SW480 (cell line): ENCODE data around the gene LAPTM4A.
"Not testable (repeated sequence)": the region's sequence is repeated elsewhere in the genome, so short reads cannot be mapped to it uniquely, and the experiment has no call there.

ENCODE experiments used
- DNase-seq: peaks from one replicate; pipeline ENCODE4 v3.0.0-alpha.2; 2016; ENCODE audit warnings: low spot score

Gene LAPTM4A

DNA sequence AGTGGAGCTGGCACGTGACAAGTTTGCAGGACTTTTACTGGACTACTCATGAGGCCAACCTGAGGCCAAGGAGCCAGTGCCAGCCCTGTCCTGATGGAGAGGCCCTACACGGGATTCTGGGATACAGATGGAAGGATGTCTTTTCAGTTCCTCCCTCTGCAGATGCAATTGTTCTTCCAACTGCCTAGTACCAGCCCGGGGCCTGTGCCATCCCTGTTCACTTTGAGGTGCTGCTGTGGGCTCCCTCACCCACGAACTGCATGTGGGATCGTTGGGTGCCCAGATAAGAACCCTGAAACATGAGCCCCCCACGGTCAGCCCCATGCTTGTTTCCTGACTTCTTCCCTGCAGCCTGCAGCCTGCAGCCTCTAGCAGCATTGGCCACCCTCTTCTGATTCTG lies 25.3 kb upstream of the LAPTM4A start:
- no peak for DNase-seq

DNA sequence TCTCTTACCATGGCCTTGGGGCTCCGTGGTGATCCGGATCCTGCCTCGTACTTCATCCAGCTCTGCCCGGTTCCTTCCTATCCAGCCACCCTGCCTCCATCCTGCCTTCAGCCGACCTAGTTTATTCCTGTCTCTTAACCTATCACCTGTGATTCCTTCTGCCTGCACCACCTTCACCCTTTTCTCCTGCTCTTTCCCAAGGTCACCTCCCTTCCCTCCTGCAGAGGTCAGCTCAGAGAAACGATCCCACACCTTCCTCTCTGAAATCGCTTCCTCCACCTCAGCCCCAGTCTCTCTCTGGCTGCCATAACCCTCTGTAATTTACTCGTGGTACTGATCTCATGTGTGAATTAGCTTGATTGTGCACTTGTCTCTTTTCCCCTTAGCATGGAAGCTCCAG lies 23.5 kb upstream of the LAPTM4A start:
- no peak for DNase-seq

DNA sequence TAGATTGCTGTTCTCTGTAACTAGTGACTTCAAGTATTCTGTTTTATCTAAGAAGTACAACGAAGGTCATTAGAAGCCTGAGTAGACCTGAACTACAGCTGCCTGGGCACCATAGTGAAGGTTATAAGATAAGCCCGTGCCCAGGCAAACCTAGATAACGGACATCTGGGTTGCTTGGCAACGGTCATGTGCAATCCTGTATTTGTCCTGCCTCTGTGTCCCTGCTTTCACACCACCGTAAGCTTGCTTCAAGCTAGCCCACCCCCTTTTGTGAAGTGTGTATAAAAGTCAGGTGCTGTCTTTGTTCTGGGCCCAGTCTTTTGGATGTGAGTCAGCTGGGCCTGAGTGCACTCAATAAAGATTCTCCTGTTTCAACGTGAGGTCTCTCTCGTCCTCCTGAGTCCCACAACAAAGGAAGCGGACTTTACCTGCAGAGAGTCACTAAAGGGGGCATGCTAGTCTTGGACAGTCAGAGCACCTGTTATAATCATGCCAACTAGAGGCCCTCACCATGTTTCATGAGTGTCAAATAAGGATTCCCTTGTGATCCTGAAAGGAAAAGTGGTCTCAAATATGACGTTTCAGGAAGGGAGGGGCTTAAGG lies 22.7 kb upstream of the LAPTM4A start:
- DNase-seq: not testable (repeated sequence)

DNA sequence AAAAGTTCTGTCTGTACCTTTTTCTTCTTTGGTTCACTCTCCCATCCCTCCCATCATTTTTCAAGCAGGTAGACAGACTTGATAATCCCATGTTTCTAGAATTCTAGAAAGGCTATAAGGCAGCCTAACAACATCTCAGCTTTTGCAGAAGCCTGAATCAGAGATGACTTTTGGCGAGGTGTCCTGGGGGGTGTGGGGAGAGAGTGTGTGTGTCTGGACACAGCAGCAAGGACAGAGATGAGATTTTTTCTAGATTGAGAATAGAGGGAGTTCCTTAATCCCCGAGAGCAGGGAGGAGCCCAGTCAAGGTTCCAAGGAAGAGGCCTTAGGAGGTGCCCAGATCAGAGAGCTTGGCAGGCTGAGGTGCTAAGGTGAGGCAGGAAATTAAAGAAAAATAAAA lies 22.0 kb upstream of the LAPTM4A start:
- DNase-seq: no peak

DNA sequence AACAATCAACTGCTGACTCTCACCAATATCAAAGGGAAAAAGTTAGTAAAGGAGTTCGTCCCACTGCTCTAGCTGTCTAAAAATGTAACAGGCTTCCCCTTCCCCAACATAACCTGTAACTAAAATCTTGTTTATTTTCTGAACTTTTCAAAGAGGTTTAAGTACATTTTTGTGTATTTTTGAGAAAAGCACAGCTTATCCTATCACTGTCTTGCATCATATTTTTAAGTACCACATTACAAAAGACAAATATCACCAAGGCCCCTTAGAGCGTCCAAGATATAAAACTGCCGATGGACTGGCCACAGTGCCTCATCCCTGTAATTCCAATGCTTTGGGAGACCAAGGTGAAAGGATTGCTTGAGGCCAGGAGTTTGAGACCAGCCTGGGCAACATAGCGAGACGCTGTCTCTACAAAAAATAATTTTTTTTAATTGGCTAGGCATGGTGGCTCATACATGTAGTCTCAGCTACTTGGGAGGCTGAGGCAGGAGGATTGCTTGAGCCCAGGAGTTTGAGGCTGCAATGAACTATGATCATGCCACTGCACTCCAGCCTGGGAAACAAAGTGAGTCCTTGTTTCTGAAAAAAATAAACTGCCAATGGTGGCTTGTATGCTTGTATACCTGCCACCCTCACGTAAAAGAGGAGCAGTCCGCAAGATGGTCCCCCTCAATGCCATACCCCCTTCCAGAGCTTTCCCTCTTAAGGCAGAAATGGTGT lies 21.2 kb upstream of the LAPTM4A start:
- no peak for DNase-seq

DNA sequence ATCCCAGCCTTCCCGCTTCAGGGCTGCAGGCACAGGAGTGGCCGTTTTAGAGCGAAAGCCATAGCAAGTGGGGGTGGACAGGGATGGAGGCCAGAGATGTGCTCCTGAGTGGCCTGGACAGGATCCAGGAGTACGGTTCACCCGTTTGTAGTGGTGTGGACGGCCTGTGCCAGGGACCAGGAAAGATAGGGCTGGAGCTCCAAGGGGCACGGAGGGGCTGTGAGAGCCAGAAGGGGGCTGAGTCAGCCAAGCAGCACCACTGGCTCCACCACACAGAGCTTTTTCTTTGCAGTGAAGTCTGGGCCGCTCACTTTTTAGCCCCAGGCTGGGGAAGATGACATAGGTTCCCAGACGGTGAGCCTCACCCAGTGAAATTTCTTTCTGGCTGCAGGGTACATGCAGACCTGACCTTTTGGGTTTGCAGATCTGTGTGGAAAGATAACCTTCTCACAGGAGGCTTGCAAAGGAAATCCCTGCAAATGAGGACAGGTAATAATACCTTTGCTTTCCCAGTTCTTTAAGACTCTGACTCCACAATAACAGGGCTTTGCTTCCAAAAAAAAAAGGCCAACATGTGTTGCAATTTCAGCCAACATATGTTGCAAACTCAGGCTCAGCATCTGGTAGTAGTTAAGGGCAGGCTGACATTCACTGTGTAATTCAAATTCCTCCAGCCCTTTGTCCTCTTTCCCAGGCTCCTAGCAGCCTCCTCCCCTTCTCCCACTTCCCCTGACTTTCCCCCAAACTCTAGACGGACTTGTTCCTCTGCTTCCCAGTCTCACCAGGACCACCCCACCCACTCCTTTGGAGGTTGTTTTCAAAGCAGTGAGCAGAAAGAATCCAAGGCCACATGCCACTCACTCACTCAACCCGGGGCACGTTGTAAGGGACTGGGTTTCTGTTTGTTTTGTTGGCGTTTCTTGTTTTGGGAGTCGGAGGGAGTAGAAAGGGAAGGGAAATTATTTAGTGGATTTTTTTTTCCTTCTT lies 20.3 kb upstream of the LAPTM4A start:
- DNase-seq: no peak

DNA sequence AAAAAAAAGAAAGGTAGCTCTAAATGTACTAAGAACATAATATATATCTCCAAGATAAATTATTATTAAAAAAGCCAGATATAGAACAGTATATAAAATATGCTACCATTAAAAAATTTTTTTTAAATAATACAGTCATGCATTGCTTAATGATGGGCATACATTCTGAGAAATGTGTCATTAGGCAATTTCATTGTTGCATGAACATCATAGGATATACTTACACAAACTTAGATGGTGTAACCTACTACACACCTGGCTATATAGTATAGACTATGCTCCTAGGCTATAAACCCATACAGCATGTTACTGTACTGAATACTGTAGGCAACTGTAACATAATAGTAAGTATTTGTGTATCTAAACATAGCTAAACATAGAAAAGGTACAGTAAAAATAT lies 18.3 kb upstream of the LAPTM4A start:
- no peak for DNase-seq

DNA sequence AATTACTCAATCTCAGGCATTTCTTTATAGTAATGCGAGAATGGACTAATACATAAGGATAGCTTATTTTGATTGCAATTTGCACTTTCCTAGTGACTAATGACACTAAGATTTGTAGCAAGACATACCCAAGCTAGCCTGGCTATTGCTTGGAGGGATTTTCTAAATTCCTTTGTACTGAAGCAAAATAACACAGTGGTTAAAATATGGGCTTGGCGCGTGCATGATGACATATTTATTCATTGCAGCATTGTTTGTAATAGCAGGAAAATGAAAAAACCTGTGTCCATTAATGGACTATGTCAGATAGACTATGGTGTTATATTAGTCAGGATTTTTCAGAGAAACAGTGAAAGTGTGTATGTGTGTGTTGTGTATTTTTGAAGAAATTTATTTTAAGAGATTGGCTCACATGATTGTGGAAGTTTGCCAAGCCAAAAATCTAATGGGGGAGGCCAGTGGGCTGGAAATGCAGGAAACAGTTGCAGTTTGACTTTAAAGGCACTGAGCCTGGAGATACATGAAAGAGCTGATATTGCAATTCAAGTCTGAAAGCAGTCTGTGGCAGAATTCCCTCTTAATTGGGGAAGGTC lies 16.7 kb upstream of the LAPTM4A start:
- DNase-seq: no peak

DNA sequence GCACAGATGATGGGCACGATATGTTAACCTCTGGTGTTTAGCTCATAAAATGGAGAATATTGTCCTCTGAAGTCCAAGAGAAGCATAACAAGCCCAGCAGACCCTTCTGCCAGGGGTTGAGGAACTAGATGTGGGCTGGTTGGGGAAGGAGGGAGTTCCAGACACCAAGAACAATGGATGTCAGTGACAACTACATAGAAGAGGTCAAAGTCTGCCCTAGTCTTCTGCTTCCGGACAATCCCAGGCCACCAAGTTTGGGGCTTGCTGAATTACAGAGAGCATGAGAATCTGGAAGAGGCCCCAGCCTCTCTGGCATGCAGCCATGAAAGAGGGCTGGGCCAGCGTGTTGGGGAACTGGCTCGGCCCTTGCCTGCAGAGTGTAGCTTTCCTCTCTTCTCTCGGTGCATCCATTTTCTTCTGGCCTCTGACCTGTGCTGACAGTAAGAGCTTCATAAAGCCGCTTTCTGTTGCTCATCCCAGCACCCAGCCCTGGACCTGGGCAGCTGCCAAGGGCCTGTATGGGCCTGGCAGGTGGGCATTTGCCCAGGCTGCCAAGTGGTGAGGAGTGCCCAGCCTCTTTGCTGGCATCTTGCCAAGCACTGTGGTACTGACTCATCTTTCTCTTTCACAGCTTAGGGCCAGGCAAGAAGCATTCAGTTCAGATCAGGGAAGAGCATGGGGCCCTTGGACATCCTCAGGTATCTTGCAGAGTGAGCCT lies 14.6 kb upstream of the LAPTM4A start:
- DNase-seq: peak; percentile 90

DNA sequence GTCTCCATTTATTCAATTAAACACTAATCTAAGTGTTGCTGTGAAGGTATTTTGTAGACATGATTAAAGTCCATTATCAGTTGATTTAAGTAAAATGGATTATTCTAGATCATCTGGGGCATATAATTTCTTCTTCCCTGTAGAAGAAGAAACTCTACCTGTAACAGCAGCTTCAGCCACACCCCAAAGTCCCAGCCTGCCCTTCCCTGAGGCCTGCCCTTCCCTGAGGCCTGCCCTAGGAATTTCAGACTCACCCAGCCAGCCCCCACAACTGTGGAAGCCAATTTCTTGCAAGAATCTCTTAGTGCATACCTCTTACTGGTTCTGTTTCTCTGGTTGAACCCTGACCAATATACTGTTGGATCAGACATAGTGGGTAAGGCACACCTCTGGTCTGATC lies 13.4 kb upstream of the LAPTM4A start:
- no peak for DNase-seq

DNA sequence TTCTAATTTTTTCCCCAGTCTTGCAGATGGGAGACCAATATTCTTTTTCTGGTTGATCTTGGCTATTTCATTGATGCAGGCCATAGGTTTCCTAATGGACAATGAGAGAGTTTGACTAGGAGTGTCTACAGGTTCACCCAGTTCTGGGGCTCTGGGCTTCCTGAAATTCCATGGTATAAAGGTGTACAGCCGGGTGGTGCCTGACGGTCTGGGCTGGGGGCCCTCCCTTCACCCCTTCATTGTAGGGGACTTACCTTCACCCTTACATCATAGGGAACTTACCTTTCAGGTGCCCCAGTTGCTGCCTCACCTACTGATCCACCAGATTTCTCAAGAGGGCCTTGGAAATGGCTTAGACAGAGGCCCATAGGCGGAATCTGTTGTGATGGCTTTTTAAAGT lies 13.0 kb upstream of the LAPTM4A start:
- DNase-seq: no peak

DNA sequence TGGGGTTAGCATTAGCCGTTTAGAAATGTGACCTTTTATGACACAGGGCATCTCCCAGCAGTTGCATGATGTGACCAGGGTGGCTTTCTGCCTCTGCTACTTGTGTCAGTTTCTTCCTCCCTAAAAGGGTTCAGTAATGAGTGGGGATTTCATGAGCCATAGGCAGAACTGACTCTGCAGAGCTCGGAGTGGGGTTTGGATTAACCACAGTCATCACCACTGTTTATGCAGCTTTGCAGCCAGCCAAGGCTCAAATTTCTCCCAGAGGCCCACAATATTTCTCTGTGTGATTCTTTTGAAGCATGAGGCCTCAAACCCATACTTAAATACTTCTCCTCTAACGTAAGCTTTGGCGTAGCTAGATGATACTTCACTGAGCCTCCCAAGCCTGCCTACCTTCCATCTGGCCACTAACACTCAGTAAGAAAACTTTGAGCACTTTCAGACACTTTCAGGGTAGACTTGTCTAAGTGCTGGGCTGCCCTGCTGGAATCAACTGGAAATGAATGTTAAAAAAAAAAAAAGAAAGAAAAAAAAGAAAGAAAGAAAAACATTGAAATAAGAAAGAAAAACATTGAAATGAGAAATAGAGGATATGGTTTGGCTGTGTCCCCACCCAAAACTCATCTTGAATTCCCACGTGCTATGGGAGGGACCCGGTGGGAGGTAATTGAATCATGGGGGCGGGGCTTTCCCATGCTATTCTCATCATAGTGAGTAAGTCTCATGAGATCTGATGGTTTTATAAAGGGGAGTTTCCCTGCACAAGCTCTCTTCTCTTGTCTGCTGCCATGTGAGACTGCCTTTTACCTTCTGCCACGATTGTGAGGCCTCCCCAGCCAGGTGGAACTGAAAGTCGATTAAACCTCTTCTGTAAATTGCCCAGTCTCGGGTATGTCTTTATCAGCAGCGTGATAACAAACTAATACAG lies 11.5 kb upstream of the LAPTM4A start:
- DNase-seq: no peak

DNA sequence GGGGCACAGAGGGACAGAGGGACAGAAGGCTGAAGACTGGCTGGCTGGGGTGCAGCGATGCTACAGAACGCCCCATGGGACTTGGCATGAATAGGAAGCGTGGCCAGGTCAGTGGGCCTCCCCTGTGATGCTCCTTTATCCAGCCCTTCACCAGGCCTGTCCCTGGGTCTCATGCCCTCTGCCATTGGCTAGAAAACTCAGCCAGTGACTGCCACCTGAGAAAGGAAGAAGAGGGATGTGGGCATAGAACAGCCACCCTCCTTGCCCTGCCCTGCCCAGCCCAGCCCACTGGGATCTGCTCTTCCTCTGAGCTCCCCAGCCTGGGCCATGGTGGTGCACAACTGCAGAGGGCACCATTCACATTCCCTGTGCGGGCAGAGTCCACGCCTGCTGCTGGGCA lies 10.5 kb upstream of the LAPTM4A start:
- DNase-seq: no peak

DNA sequence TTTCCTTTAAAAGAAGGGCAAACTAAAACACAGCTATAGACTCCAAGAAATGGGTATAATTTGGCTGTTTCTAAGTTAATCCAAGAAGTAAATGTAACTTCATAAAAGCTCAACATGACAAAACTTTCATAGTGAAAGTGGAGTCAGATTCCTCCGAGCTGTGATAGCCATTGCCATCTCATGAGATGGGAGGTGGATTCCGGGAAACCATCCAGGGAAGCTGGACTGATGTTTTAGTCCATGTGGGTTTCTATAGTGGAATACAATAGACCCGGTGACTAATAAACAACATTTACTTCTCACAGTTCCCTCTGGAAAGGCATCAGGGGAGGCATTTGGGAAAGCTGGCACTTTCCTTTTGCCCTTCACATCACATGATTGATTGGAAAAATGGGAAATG lies 10.0 kb upstream of the LAPTM4A start:
- no peak for DNase-seq

DNA sequence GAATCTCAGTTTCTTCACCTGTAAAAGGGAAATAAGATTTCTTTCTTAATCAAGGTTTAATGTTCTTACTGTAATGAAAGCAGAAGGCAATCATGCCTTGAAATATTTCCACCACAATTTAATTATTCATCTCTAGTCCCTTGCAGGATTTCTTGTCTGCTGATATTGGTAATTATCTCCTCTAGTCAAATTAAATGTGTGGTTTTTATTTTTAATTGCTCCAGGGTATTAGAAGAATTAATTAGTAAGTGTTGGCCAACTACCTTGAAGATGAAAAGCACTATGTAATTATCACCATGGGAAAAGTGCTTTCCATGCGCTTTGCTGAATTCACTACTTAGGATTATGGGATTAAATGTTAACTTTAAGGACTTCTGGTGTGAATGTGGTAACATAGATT lies 8.7 kb upstream of the LAPTM4A start:
- DNase-seq: no peak

DNA sequence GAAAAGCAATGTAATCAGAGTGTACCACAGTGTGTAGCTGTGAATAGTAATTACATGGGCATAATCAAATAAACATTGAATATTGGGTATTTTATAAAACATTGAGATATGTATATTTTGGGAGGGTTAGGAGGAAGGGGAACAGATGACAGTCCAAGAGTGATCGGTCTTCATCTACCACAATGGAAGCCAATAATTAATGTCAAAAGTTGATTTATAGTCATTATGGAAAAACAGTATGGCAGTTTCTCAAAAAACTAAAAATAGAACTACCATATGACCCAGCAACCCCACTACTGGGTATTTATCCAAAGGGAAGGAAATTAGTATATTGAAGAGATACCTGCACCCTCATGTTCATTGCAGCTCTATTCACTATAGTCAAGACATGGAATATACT lies 5.8 kb upstream of the LAPTM4A start:
- no peak for DNase-seq

DNA sequence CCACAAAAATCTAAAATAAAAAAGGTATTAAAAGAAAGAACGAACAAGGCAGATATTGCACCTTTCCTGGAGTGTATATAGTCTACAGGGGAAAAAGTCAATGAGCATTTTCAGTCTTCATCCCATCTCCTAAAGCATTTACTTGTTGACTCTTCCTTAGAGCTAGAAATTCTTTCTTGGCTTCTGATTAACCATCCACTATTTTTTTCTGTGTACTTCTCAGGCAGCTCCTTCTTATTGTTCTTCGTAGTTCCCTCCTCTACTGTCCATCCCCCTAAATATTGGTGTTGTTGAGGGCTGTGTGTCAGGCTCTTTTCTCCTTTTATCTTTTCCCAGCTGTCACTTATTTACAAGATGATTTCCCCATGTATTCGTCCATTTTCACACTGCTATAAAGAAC lies 3.5 kb upstream of the LAPTM4A start:
- DNase-seq: no peak

DNA sequence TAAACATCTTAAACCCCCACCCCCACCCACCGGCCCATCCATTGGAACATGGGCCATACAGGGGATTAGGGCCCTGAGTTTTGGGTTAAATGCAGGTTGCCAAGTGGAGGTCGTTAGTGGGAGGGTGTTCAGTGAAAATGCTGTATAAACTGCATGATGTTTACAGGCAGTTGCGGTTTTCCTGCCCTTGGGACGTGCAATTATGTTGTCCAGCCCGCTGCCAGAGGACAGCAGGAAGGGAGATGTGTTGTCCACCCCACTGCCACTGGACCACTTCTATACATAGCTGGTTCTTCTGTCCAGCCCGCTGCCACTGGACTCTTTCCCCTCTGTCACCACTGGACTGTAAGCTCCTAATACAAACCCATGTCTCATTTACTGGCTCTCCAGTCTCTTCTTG lies 2.7 kb upstream of the LAPTM4A start:
- DNase-seq: no peak

DNA sequence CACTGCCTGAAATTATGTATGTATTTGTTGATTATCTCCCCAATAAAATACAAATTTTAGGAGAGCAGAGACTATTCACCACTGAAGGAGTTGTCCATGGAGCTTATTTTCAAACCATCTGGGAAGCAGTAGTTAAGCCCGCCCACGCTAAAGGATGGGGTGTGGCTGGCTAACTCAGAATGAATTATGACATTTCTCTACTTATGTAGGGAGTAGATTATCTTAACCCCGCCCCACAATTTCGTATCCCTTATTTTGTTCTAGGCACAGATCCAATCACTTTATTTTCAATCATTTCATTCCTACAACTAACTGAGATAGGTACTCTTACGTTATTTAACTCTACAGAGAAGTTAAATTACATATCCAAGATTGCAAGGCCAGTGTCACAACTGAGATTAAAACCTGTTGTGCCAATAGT lies 1.4 kb upstream of the LAPTM4A start:
- peak; percentile 86 for DNase-seq

DNA sequence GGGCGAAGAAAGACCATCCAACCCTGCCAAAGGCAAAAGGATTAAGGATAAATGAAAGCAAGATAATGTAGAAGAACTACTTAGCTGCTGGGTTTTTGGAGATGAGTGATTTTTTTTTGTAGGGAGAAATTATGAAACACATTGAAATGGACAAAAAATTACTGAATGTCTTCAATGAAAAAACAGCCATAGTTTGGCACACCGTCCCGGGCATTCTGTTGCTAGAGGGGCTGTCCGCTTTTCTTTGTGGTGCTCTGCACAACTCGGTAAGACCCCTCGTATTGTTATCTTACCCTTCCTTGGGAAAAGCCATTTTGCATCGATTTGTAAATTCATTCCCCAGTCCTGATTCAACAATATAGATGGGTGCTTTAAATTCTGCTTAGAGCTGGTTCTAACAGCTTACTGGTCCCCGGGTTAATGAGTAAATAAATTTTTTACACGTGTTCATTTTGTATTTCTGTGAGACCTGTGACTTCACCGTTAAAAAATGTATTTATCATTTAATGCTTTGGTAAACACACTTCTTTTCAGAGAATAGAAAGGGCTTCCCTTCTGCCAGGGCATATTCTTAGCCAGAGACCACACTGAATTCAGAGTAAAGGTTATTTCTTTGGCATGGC lies 912 bp upstream of the LAPTM4A start:
- DNase-seq: peak; percentile 80
